ENCODE data around the gene JARID2. TPM values are rescaled to one million over a fixed set of nuclear protein-coding genes. Genes with fewer than 3 reads are reported as not detected.

JARID2 gene
- total and polyA plus RNA-seq, 10 of the 15 experiments (the other 5 are each of a cell fraction or from before 2014, with no cell fraction given), result 4.2 to 21.6 (median 11.7) TPM

- TF ChIP-seq TCF7 (IDR thresholded peaks at IDR 0.05; ENCODE audit: borderline replicate concordance) (no peak), EGR1 (IDR thresholded peaks at IDR 0.05; ENCODE audit: borderline replicate concordance in 1 of 2, low read depth in 2 of 2, low read length in 2 of 2) (no peak), STAT3 (IDR thresholded peaks at IDR 0.05; ENCODE audit: low read depth, low read length) (no peak), SIN3A (IDR thresholded peaks at IDR 0.05; ENCODE audit: low read depth, low read length) (no peak), TCF12 (IDR thresholded peaks at IDR 0.05; ENCODE audit: low read depth, low read length) (no peak), RUNX3 (IDR thresholded peaks at IDR 0.05; ENCODE audit: low read length) (no peak), CEBPB (IDR thresholded peaks at IDR 0.05; ENCODE audit: borderline replicate concordance in 1 of 2, low read depth in 2 of 2, low read length in 2 of 2) (no peak), NRF1 (conservative IDR thresholded peaks at IDR 0.05; ENCODE audit: low read depth, low read length) (no peak), TCF3 (IDR thresholded peaks at IDR 0.05; ENCODE audit: borderline replicate concordance, insufficient read depth, low read depth, low read length) (no peak), LARP7 (IDR thresholded peaks at IDR 0.05) (no peak), SUZ12 (IDR thresholded peaks at IDR 0.05; ENCODE audit: unreplicated experiment) (no peak)
These were observed 372 bp downstream of the JARID2 start (continued) for GRCh38 chr6:15246217-15246665.

- ChIA-PET RAD21 (ENCODE audit: unreplicated experiment) (interaction anchor here (0.6 to 2.2 kb wide), 14 partner anchors 20 to 1036 kb away, joined by 3 to 9 read pairs (median 4); no protein-coding TSS in a partner anchor), SMC1A (ENCODE audit: uncharacterized antibody, unreplicated experiment) (interaction anchor here (0.6 to 2.0 kb wide), 12 partner anchors 8 to 959 kb away, joined by 3 to 8 read pairs (median 3); no protein-coding TSS in a partner anchor), POLR2A (interaction anchor here (0.6 to 1.5 kb wide), 9 partner anchors 15 to 371 kb away, joined by 3 to 7 read pairs (median 4); no protein-coding TSS in a partner anchor), CTCF (interaction anchor here (0.7 to 2.0 kb wide), 8 partner anchors 9 to 377 kb away, joined by 3 to 16 read pairs (median 4); no protein-coding TSS in a partner anchor)
- FAIRE-seq (no peak), ATAC-seq (no peak), DNase-seq (ENCODE audit: low read depth, low spot score) (no peak)
- Histone ChIP-seq H3K79me2 (ENCODE audit: control insufficient read depth, insufficient read depth, low read length) (peaks cover 57% of the 10 kb centered on the region), H3K27me3 (replicated peaks in 1 of 2; ENCODE audit: control insufficient read depth in 2 of 2, insufficient read depth in 2 of 2, low read length in 1 of 2) (no peaks in the 10 kb centered on the region), H3K36me3 (ENCODE audit: control insufficient read depth in 2 of 2, insufficient read depth in 2 of 2, low read length in 1 of 2) (no peaks in the 10 kb centered on the region; a peak in 1 of 4 replicates), H3K9ac (ENCODE audit: control insufficient read depth, insufficient read depth, low read length) (peak overlapping the region; percentile 89), H3K9me3 (replicated peaks; ENCODE audit: control insufficient read depth, insufficient read depth, low read length) (no peaks in the 10 kb centered on the region), H3K4me2 (ENCODE audit: control insufficient read depth, insufficient read depth) (peak overlapping the region; percentile 45), H4K20me1 (ENCODE audit: control insufficient read depth, insufficient read depth) (no peaks in the 10 kb centered on the region), H3K4me1 (ENCODE audit: control insufficient read depth, insufficient read depth, low read length) (peaks cover 12% of the 10 kb centered on the region), H3K4me3 (peak overlapping the region; percentile 97), H3K27ac (ENCODE audit: control insufficient read depth, insufficient read depth) (peak overlapping the region; percentile 97), H2AFZ (ENCODE audit: control insufficient read depth, low read depth, low read length) (no peak overlapping the region)
- in situ Hi-C loops (cut with MboI) (loop anchor here (5.0 kb wide), 1 partner anchor 1035 kb away; no protein-coding TSS in a partner anchor), intact Hi-C loops (cut with micrococcal nuclease; ENCODE audit: unreplicated experiment) (loop anchor here (5.0 to 10.0 kb wide), 5 partner anchors 95 to 510 kb away; no protein-coding TSS in a partner anchor)
- no TSS peak for BruUV-seq (replicated peaks)
- WGBS (ENCODE audit: insufficient coverage, insufficient replicate concordance, low lambda C conversion rate, missing lambda C conversion rate), result 1% methylated on average over 17 of the region's 18 CpGs
- no peak for TF ChIP-seq E2F8 (IDR thresholded peaks at IDR 0.05; ENCODE audit: low read depth, partially characterized antibody)
- no peak for TF ChIP-seq TAF1 (IDR thresholded peaks at IDR 0.05; ENCODE audit: borderline replicate concordance, low read depth, low read length)
- peak; percentile 79 for TF ChIP-seq ZNF384 (IDR thresholded peaks at IDR 0.05; ENCODE audit: borderline replicate concordance, low read depth, low read length)
- no peak for TF ChIP-seq BCL3 (IDR thresholded peaks at IDR 0.05; ENCODE audit: borderline replicate concordance, insufficient read depth, low read depth, low read length, poor library complexity, severe bottlenecking)
- peak; percentile 94 for TF ChIP-seq PKNOX1 (IDR thresholded peaks at IDR 0.05)
These were observed 1.0 kb downstream of the JARID2 start for GRCh38 chr6:15246666-15247499.
